HepG2 (cell line): ENCODE measurements around the gene FRMPD2. TPM values are rescaled to one million over a fixed set of nuclear protein-coding genes. Genes with fewer than 3 reads are reported as not detected.

Experiments
- ARID5B ChIP-seq: IDR thresholded peaks from 2 replicates; pipeline ENCODE4 v1.4.0; 2020; ENCODE audit warnings: mild to moderate bottlenecking, missing genetic modification reagents
- ASH2L ChIP-seq: fragments of 300-600, 200-600 bp; sonication (generic); IDR thresholded peaks from 2 replicates; pipeline ENCODE4 v1.7.0; 2017; ENCODE audit warnings: low read depth, mild to moderate bottlenecking, moderate library complexity, mixed read lengths, low read length; ENCODE audit not compliant: insufficient read length
- ATF2 ChIP-seq: sonication (generic); formaldehyde crosslinking; IDR thresholded peaks from 2 replicates; pipeline ENCODE4 v1.4.0; 2020; ENCODE audit warnings: missing genetic modification reagents
- CTCF ChIP-seq: sonication (generic); formaldehyde crosslinking; IDR thresholded peaks from 2 replicates; pipeline ENCODE4 v1.5.0; 2020; ENCODE audit warnings: mild to moderate bottlenecking, missing genetic modification reagents, moderate library complexity
- FOXJ3 ChIP-seq: sonication (generic); formaldehyde crosslinking; IDR thresholded peaks from 2 replicates; pipeline ENCODE4 v1.4.0; 2020; ENCODE audit warnings: missing genetic modification reagents, mild to moderate bottlenecking, borderline replicate concordance
- HDAC6 ChIP-seq: fragments of 200-600 bp; sonication (generic); IDR thresholded peaks from 2 replicates; pipeline ENCODE4 v1.7.0; 2017; ENCODE audit warnings: mild to moderate bottlenecking, antibody characterized with exemption, low read length, low read depth
- HHEX ChIP-seq: IDR thresholded peaks from 2 replicates; pipeline ENCODE4 v1.6.1; 2016; ENCODE audit warnings: control low read depth
- NR2F6 ChIP-seq, 2 experiments: IDR thresholded peaks; 2 replicates each; pipeline ENCODE4 v1.6.1; 2016; ENCODE audit warnings: antibody characterized with exemption in 1 of 2, mild to moderate bottlenecking in 1 of 2
- RARA ChIP-seq: IDR thresholded peaks from 2 replicates; pipeline ENCODE4 v1.6.1; 2016; ENCODE audit warnings: missing genetic modification reagents, missing compliant biosample characterization
- SAP130 ChIP-seq: IDR thresholded peaks from 2 replicates; pipeline ENCODE4 v1.6.1; 2016; ENCODE audit warnings: low read depth
- ZBTB39 ChIP-seq: sonication (generic); formaldehyde crosslinking; IDR thresholded peaks from 2 replicates; pipeline ENCODE4 v1.5.0; 2020; ENCODE audit warnings: missing genetic modification reagents
- ZMYM4 ChIP-seq: sonication (generic); formaldehyde crosslinking; IDR thresholded peaks from 2 replicates; pipeline ENCODE4 v1.8.1; 2023; ENCODE audit warnings: mild to moderate bottlenecking, missing genetic modification reagents
- ZNF564 ChIP-seq: sonication (generic); formaldehyde crosslinking; IDR thresholded peaks from 2 replicates; pipeline ENCODE4 v1.8.1; 2023; ENCODE audit warnings: mild to moderate bottlenecking, missing genetic modification reagents
- polyA plus RNA-seq, 8 experiments: library from polyadenylated mRNA; depleted of rRNA in 3 of 8; stranded (reverse) in 7 of 8; unstranded in 1 of 8; fragments of >200 nt; fragmentation: Illumina TruSeq in 4 of 8; extraction: Trizol in 4 of 8; gene quantifications; 2 replicates each; pipeline versions ENCODE4 v1.2.1 to v1.2.3, GENCODE V29; 2011 to 2016; ENCODE audit warnings: low read depth in 4 of 8, missing spikeins in 1 of 8, mixed read lengths in 1 of 8; ENCODE audit not compliant: insufficient read depth in 1 of 8
- total RNA-seq, 5 experiments: library from RNA; depleted of rRNA; stranded (reverse); fragments of >200 nt; fragmentation: Illumina TruSeq; extraction: Trizol; gene quantifications; 2 replicates each; pipeline ENCODE4 v1.2.3, GENCODE V29; 2016; ENCODE audit warnings: low read depth in 1 of 5

FRMPD2 gene
- total and polyA plus RNA-seq, 2 of the 13 experiments (the other 11 are each of a cell fraction or from before 2014, with no cell fraction given) = 0.45 to 1.3 TPM

GRCh38 chr10:48309711-48310226 is 35.3 kb upstream of the FRMPD2 start (continued):
- TF ChIP-seq ZBTB39 (CRISPR knock-in tag) (no peak), ZMYM4 (CRISPR knock-in tag) (0 out of 2 replicates have a peak, but pooled peaks have one; percentile 22), RARA (CRISPR knock-in tag) (0 out of 2 replicates have a peak, but pooled peaks have one; percentile 11), ZNF564 (no peak), NR2F6 (IDR thresholded peaks at IDR 0.05) (no peak), NR2F6 (CRISPR knock-in tag; IDR thresholded peaks at IDR 0.05) (0 out of 2 replicates have a peak, but pooled peaks have one; percentile 10), ATF2 (CRISPR knock-in tag) (0 out of 2 replicates have a peak, but pooled peaks have one; percentile 16), ASH2L (peak; percentile 10), HHEX (CRISPR knock-in tag) (no peak), HDAC6 (no peak), ARID5B (CRISPR knock-in tag) (0 out of 2 replicates have a peak, but pooled peaks have one; percentile 19), CTCF (CRISPR knock-in tag) (peak; percentile 62), SAP130 (CRISPR knock-in tag) (no peak), FOXJ3 (CRISPR knock-in tag) (no peak)
